Spleen (tissue), 7 donors: ENCODE measurements around the gene AKAP13.

Experiments
- POLR2AphosphoS5 ChIP-seq, 3 donors: sonication (generic); formaldehyde crosslinking; IDR thresholded peaks; one replicate each; pipeline ENCODE4 v1.5.1; 2017; ENCODE audit warnings: antibody characterized with exemption in 3 of 3
- TF ChIP-seq, protein P1 (sequence below), 11 experiments: fragments of 200-600 bp in 7 of 11; fragments of 450-650 bp in 4 of 11; sonication (generic) in 4 of 11; IDR thresholded peaks in 8 of 11; conservative IDR thresholded peaks in 3 of 11; 1 replicate in 7 of 11; 2 replicates in 4 of 11; pipeline versions ENCODE4 v1.4.0 to v1.8.0; 2016 to 2021; ENCODE audit warnings: antibody characterized with exemption in 11 of 11, inconsistent platforms in 4 of 11, mild to moderate bottlenecking in 1 of 11
- donor health status: DM: no; HTN: no; CAD: no; lungs with moderate emphysema.
- donor health status: DM: no; HTN: no; CAD: no.
- donor health status: DM: no; HTN: no; CAD: no.

DNA sequence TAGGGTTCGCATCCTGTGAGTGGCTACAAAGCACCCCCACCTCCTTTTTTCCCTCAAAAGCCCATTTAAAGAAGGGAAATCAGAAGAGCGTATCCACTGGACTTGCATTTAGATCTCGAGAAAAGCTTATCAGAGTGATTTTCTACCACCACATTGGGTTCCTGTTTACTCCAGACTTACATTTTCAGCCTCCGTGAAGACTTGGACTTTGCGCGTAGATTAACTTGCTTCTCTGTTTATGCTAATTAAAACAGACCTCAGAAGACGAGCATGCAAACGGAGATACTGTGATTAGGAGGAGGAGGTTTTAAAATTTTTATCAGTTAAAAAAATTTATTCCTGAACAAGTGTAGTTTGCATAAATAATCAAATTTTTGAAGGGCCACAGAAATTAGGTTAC lies 115.7 kb downstream of the AKAP13 start:
- no peak for TF ChIP-seq POLR2AphosphoS5 (IDR thresholded peaks at IDR 0.05)
- TF ChIP-seq, protein P1, sequence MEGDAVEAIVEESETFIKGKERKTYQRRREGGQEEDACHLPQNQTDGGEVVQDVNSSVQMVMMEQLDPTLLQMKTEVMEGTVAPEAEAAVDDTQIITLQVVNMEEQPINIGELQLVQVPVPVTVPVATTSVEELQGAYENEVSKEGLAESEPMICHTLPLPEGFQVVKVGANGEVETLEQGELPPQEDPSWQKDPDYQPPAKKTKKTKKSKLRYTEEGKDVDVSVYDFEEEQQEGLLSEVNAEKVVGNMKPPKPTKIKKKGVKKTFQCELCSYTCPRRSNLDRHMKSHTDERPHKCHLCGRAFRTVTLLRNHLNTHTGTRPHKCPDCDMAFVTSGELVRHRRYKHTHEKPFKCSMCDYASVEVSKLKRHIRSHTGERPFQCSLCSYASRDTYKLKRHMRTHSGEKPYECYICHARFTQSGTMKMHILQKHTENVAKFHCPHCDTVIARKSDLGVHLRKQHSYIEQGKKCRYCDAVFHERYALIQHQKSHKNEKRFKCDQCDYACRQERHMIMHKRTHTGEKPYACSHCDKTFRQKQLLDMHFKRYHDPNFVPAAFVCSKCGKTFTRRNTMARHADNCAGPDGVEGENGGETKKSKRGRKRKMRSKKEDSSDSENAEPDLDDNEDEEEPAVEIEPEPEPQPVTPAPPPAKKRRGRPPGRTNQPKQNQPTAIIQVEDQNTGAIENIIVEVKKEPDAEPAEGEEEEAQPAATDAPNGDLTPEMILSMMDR (IDR thresholded peaks at IDR 0.05 in 8 of 11, conservative IDR thresholded peaks at IDR 0.05 in 3 of 11), result no peak
